GM19372 (cell line): ENCODE measurements around the gene PABPN1.

Source experiments
- ATAC-seq: cut with Tn5 transposase; IDR thresholded peaks from one replicate; pipeline ENCODE4 v1.9.1; 2021; ENCODE audit warnings: mild to moderate bottlenecking, low read depth, moderate library complexity; ENCODE audit not compliant: unreplicated experiment

Gene PABPN1

DNA sequence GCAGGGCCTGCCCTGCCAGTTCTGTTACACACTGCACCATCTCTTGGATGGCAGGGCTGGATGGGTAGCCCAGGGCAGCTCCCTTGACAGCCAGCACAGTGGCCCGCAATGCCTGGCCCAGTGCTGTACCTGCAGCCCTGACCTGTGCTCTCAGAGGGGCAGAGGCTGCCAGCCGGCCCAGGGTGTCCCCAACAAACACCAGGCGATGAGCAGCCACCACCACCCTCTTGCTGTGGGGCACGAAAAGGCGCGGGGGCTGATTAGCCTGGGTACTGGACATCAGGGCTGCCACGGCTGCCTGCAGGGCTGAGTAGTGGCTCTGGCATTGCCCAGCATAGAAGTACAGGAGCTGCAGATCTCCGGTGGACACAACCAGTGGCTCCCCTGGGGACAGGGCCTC lies 36.0 kb downstream of the PABPN1 start:
- ATAC-seq = no peak

DNA sequence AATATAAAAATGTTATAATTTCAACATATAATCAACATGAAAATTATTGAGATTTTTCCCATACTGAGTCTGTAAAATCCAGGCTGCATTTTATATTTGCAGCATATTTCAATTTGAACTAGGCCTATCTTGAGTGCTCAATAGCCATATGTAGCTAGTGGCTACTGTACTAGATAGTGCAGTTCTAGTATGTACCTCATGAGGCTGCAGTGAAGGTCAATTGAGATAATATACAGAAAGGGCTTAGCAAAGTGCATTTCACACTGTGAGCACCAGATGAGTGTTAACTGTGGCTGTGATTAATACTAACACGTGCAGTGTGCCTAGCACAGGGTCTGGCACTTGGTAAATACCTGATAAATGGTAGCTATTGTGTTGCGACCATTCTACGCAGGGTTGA lies 36.8 kb downstream of the PABPN1 start:
- ATAC-seq = no peak

GRCh38 chr14:23358553-23359166 lies 37.4 kb downstream of the PABPN1 start:
- ATAC-seq = no peak

- ATAC-seq = no peak
Observed at GRCh38 chr14:23359167-23359626, 37.9 kb downstream of the PABPN1 start.

DNA sequence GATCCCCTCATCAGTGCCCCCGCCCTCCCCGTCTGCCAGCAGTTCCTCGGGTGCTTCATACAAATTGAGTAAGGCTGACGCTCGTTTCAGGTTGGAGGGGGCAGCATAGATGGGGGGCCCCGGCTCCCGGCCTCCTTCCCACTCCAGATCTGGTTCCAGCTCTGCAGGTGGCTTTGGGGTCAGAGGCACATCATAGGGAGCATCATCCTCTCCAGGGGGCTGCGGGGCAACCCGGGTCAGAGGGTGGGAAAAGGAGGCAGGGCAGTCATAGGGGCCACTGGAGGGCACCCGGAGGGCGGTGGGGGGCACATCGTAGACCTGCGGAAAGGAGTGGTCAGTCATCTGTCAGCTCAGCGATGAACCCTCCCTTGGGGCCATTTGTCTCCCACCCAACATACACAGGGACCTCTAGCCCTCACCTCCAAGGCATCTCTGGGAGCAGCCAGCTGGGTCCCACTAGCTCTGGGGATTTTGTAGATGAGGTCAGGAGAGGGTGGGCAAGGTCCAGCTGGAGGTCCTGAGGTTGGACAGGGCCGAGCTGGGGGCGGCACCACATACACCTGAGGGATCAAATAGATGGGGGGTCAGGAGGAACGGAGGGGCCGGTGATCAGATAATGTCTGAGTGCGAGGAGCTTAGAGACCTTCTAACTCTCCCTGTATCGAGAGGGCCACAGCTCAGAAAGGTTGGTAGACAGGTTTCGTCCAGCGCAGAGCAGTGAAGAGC lies 38.6 kb downstream of the PABPN1 start:
- ATAC-seq = no peak

DNA sequence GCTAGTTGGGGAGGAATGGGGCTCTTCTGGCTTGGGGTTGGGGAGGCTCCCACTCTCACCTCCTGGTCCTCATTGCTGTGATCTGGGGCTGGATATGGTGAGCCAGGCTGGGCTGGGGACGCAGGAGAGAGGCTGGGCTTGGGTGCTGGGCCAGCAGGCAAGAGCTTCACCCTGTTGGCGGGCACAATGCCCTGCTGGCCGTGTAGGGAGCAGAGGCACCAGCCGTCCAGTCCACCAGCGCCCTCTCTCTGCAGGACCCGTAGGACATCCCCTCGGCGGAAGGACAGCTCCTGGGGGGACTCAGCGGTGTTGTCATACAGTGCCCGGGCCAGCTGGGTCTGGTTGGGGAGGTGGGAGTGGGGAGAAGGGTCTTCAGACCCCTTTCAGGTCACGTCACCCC lies 39.2 kb downstream of the PABPN1 start:
- ATAC-seq = no peak

DNA sequence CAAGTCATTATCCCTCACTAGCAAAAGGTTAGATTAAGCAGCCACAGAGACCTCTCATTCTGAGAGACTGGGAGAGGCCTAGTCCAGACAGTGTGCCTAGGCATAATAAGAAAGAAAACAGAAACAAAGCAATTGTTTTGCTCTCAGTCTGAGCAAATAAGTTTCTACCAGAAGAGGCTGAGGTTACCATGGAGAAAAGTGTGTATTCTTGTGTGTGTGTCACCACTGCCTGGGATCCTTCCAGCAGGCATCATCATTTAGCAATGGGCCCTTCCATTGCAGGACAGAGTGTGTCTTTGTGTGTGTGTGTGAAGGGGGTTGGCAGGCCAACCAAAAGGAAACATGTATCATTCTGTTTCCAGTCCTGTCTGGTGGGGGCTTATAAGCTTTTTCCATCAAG lies 40.1 kb downstream of the PABPN1 start:
- ATAC-seq = no peak

DNA sequence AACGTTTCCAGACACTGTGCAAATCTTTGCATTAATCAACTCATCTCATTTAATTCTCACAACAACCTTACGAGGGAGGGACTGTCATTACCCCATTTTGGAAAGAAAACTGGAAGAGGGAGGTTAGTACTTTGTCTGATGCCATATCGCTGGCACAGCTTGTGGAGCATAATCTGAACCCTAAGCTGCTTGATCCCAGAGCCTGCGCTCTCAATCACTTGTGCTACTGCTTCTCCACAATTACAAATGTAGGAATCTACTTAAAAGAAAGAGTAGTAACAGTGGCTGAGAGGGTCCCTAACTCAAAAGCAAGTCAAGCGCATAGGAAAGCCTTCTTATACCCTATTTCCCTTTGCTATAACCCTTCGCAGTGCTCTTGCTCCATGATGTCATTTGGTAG lies 40.5 kb downstream of the PABPN1 start:
- no peak for ATAC-seq

DNA sequence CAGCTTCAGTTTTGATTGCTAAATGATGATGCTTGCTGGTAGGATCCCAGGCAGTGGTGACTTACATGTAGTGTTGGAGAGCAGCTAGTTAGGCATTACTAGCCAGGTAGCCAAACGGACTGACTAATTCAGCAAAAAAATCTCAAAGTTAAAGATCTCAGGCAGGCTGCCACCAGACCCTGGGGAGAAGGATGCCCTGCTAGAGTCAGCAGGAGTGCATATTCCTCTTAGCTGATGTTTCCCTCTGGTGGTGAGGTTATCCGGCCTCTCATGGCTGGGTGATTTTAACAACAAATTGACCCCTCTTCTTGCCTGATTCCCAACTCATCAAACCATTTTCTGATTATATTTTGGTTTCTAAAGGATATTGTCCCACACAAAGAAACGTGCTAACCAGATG lies 40.9 kb downstream of the PABPN1 start:
- ATAC-seq = no peak

GRCh38 chr14:23364164-23365035 lies 43.1 kb downstream of the PABPN1 start:
- ATAC-seq = no peak

DNA sequence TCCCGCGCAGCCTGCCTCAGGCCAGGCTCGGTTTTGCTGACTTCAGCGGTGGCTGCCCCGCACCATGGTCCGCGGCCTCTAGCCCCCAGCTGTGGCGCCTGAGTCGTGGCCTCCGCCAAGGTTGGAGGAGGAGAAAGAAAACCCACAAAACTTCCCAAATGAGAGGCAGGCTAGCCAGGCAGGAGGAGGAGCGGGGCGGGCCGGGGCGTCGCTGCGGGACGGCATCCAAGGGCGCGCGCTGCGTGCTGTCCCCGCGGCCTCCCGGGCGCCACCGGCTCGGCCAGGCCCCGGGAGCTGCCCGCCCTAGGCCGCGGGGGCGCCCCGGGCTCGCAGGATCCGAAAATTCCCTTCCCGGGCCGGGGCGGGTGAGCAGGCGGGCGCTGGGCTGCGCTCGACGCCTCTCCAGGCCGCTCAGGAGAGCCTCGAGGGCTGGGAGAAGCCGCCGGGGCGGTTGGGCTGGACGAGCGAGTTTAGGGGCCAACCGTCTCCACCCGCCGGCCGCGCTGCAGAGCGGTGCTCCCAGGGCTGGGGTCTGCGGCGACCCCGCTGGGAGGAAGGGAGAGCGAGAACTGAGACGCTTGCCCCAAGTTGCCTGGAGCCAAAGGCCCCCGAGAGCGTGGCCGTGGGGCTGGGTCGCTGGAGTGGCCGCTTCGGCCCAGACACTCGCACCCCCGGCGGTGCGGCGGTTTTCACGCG lies 43.9 kb downstream of the PABPN1 start, which contains the start of gene EFS:
Gene EFS (minus strand): TSS at position 137 of the 696 bp plus-strand sequence. CDS start 147 bp downstream, outside the sequence.
- ATAC-seq = no peak

GRCh38 chr14:23365732-23366425 lies 44.6 kb downstream of the PABPN1 start:
- no peak for ATAC-seq

DNA sequence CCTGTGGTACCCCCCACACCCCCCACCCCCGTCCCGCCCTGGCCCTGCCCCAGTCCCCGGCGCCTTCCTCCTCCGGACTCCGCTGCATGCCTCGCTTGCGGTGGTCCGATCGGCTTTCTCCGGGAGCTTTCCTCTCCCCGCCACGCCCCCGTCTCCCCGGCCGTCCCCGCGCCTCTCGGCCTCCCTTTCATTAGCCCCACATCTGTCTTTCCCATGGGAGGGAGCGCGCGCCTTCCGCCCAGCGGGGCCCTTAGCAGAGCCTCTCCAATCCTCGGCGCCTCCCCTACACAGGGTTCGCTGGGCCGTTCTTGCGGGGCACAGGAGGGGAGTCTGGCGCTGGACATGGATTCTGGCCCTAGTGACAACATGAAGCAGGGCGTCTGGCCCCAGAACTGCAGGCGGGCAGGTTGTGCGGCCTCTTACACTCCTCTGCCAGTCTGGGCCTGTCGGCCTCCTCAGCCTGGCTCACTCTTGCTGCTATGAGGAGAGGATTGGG lies 45.2 kb downstream of the PABPN1 start:
- ATAC-seq = no peak

- no peak for ATAC-seq
Observed at GRCh38 chr14:23370221-23370620, 49.0 kb downstream of the PABPN1 start.

DNA sequence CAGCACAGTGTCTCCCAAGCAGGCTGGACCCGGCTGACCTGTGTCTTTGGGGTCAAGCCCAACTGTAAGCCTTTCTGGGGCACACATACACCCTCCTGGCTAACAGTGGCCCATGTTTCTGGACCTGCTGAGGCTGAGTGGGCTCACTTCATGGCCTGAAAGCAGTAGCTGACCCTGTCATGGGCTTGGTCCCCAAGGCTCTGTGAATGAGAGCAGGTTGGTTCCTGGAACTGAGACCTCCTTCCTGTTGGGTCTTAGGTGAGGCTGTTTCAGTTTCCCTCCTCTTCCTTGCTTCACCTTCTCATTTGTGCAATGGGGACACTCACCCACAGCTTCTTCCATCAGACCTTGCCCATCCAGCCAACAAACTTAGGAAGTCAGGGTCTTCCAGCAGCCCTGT lies 50.6 kb downstream of the PABPN1 start:
- ATAC-seq = no peak

DNA sequence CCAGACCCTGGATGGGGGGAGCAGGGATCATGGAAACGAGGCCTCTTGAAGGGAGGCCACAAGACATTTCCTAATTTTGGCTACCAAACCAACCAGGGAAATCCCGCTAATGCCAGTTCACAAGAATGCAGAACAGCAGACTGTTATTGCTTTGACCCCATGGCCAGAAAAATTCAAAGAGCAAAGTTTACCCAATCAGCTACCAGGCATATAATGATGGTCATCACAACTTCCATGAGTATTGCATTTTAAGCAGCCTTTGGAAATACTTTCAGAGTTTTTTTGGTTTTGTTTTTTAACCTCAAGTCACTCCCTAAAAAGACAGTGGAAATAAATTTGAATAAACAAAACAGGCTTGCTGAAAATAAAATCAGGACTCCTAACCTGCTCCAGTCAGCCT lies 51.3 kb downstream of the PABPN1 start, which contains the start of gene IL25:
Gene IL25 (plus strand): TSS at position 301 of the 400 bp plus-strand sequence.
- ATAC-seq = no peak

DNA sequence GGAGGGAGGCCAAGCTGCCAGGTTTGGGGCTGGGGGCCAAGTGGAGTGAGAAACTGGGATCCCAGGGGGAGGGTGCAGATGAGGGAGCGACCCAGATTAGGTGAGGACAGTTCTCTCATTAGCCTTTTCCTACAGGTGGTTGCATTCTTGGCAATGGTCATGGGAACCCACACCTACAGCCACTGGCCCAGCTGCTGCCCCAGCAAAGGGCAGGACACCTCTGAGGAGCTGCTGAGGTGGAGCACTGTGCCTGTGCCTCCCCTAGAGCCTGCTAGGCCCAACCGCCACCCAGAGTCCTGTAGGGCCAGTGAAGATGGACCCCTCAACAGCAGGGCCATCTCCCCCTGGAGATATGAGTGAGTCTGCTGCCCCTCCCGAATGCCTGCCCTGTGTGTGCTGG lies 51.8 kb downstream of the PABPN1 start:
- ATAC-seq = no peak
